ENCODE measurements around the gene PLA2G4D. TPM values are rescaled to one million over a fixed set of nuclear protein-coding genes. Genes with fewer than 3 reads are reported as not detected.

Gene PLA2G4D
- total RNA-seq, 1 experiment from 2014 or later: 0.34 TPM

- H3K4me2 ChIP-seq (ENCODE audit: low read length): peak overlapping the region; percentile 75
- ATAC-seq (peak; percentile 88), DNase-seq (ENCODE audit: low read depth, low spot score) (peak; percentile 95)
- H4K20me1 ChIP-seq (ENCODE audit: insufficient read depth): no peaks in the 10 kb centered on the region
- no peaks in the 10 kb centered on the region for H3K27me3 ChIP-seq (ENCODE audit: insufficient read depth, low read length)
- H3K27ac ChIP-seq (ENCODE audit: low read depth, low read length): peak overlapping the region; percentile 61
- no peaks in the 10 kb centered on the region for H3K79me2 ChIP-seq (ENCODE audit: insufficient read depth, low read length)
- H3K9me3 ChIP-seq (ENCODE audit: control insufficient read depth in 1 of 2, insufficient read depth in 1 of 2, low read depth in 1 of 2, low read length in 2 of 2): no peaks in the 10 kb centered on the region
- POLR2A ChIA-PET: interaction anchor here (1.3 kb wide), 1 partner anchor 63 kb away, joined by 4 read pairs; no protein-coding TSS in a partner anchor
- H3K4me1 ChIP-seq (ENCODE audit: control insufficient read depth in 1 of 2, insufficient read depth in 2 of 2, low read length in 2 of 2): peaks cover 8 to 26% of the 10 kb centered on the region in 2 experiments
- H3K9me2 ChIP-seq (ENCODE audit: insufficient read depth): no peaks in the 10 kb centered on the region
- H3K36me3 ChIP-seq (ENCODE audit: control insufficient read depth in 1 of 2, insufficient read depth in 2 of 2, low read length in 2 of 2): no peaks in the 10 kb centered on the region
- peak overlapping the region; percentile 50 for H3K9ac ChIP-seq (ENCODE audit: low read length)
- peak overlapping the region; percentile 47 to 54 for H3K4me3 ChIP-seq (replicated peaks in 1 of 2; ENCODE audit: low read depth in 1 of 2, low read length in 2 of 2)
- intact Hi-C loops (cut with micrococcal nuclease): loop anchor here (5.0 kb wide), 1 partner anchor 85 kb away; the partner anchor contains the start of gene EHD4
- BruUV-seq (replicated peaks): TSS peak; percentile 98
- H2AFZ ChIP-seq (ENCODE audit: low read depth, low read length, poor library complexity, severe bottlenecking): peak overlapping the region; percentile 58
- RAD21 ChIA-PET (ENCODE audit: low non-redundant PET in 1 of 2, low total read pairs in 2 of 2, uncharacterized antibody in 2 of 2, unreplicated experiment in 2 of 2): interaction anchor here in 1 of 2 experiments (1.2 kb wide), 1 partner anchor 68 kb away, joined by 4 read pairs; no protein-coding TSS in a partner anchor
- TF ChIP-seq ELF1 (IDR thresholded peaks at IDR 0.05; ENCODE audit: borderline replicate concordance, low read depth) (no peak), TCF7L2 (IDR thresholded peaks at IDR 0.05; ENCODE audit: borderline replicate concordance, extremely low read depth, insufficient read depth, insufficient read length) (peak; percentile 10), CTCF (IDR thresholded peaks at IDR 0.05 in 2 of 3, conservative IDR thresholded peaks at IDR 0.05 in 1 of 3; ENCODE audit: borderline replicate concordance in 1 of 3, insufficient read depth in 1 of 3, low read depth in 2 of 3, low read length in 2 of 3) (peak; percentile 64 to 74 (median 68)), SP1 (IDR thresholded peaks at IDR 0.05; ENCODE audit: low read depth) (peak; percentile 73), CBX3 (IDR thresholded peaks at IDR 0.05; ENCODE audit: low read depth) (peak; percentile 81), ZNF274 (IDR thresholded peaks at IDR 0.05; ENCODE audit: low read depth, low read length) (no peak), SIN3A (IDR thresholded peaks at IDR 0.05; ENCODE audit: low read depth) (no peak), POLR2AphosphoS5 (IDR thresholded peaks at IDR 0.05; ENCODE audit: low read depth, low read length) (peak; percentile 53), POLR2A (IDR thresholded peaks at IDR 0.05; ENCODE audit: borderline replicate concordance, extremely low read depth, insufficient read depth, insufficient read length) (peak; percentile 62), MAX (IDR thresholded peaks at IDR 0.05) (peak; percentile 60), CEBPB (IDR thresholded peaks at IDR 0.05; ENCODE audit: low read depth) (peak; percentile 99), JUND (IDR thresholded peaks at IDR 0.05) (peak; percentile 66), FOSL1 (IDR thresholded peaks at IDR 0.05; ENCODE audit: low read depth) (peak; percentile 76), EZH2 (IDR thresholded peaks at IDR 0.05) (no peak), RAD21 (IDR thresholded peaks at IDR 0.05; ENCODE audit: low read depth) (peak; percentile 73), YY1 (IDR thresholded peaks at IDR 0.05; ENCODE audit: extremely low read depth, insufficient replicate concordance, low read depth, low read length) (peak; percentile 43), EZH2phosphoT487 (IDR thresholded peaks at IDR 0.05; ENCODE audit: borderline replicate concordance) (no peak)
- CTCF ChIA-PET: interaction anchor here (0.8 to 2.7 kb wide), 9 partner anchors 27 to 283 kb away, joined by 3 to 20 read pairs (median 4); partner anchors contain the start of gene MAPKBP1
Observed at GRCh38 chr15:42056934-42057798, 37.2 kb downstream of the PLA2G4D start.
